Globus pallidus (tissue), 1 donor: ENCODE data around the gene FBXO28.
A peak's percentile ranks its signal among the peaks of the same experiment; 100 is the strongest.

Experiments used
- DNase-seq: peaks from one replicate; pipeline ENCODE4 v3.0.0-alpha.2; 2015; ENCODE audit warnings: low spot score

The FBXO28 gene

GRCh38 chr1:224095339-224095738 lies 18.6 kb upstream of the FBXO28 start:
- no peak for DNase-seq

DNA sequence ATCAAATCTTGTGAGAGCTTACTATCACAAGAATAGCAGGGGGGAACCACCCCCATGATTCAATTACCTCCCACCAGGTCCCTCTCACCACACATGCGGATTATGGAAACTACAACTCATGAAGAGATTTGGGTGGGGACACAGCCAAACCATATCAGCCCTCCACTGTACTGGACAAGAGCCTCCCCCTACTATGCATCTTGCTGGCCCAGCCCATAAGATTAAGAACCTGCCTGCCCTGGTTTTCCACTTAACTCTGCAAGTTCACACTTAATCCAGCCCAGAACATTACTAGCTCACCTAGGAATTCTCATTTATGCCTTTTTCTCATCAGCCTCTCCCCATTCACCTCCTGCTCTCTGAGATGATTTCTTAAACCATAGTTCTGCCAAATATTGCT lies 18.0 kb upstream of the FBXO28 start:
- DNase-seq: no peak

- DNase-seq: no peak
Observed at GRCh38 chr1:224096773-224097172, 17.1 kb upstream of the FBXO28 start.

- no peak for DNase-seq
Observed at GRCh38 chr1:224098007-224098406, 15.9 kb upstream of the FBXO28 start.

DNA sequence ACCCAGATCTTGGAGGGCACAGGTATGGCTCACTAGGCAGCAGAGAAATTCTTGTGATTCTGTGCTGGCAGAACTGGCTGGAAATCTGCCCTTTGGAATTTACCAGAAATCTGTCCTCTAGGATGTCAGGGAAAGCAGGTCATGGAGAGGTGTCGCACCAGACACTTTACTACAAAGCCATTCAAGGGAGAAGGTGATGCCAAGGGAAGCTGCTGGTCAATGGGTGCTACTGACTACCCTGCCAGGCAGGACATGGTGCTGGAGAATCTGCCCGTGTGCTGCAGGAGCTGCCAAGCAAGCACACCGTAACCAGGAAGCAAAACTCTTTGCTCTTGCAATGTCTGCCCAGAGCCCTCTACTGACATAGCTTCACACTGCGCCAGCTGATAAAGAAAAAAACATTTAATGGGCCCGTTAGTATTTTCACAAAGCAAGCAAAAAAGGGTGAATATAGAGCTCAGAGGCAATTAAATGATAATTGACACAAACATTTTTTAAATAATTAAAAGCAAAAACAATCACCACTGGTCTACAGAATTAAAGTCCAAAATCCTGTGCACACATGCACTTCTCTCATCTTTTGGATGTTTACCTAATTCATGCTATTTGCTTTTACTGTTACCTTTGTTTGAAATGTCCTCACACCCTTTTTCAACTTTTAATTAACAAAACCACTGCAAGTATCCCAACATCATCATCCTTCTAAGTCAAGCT lies 7.2 kb upstream of the FBXO28 start:
- DNase-seq: no peak

DNA sequence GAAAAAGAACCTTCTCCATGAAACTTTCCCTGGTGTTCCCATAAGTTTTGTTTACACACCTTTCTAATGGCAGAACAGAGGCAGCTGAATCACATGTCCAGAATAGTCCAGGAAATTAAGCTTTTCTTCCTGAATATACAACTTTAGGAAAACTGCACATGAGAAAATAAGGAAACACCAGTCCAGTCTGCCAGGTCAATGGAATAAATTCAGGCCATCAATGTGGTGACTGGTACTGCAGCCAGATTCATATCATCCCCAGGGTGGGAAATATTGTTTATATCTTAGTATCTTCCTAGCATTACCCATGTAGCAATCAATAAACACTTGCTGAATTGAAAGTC lies 6.7 kb upstream of the FBXO28 start:
- DNase-seq: no peak

GRCh38 chr1:224108991-224109390 lies 4.9 kb upstream of the FBXO28 start:
- no peak for DNase-seq

DNA sequence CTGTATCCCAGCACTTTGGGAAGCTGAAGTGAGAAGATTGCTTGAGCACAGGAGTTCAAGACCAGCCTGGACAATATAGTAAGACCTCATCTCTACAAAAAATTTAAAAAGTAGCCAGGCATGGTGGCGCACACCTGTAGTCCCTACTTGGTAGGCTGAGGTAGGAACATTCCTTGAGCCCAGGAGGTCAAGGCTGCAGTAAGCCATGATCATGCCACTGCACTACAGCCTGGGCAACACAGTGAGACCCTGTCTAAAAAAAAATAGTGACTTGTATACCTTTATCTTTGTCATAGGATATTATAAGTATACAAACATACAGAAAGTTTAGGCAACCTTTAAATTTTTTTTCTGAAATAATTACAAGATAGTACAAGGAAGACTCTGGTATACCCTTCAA lies 3.9 kb upstream of the FBXO28 start:
- DNase-seq: no peak

GRCh38 chr1:224113005-224113404 lies 906 bp upstream of the FBXO28 start:
- DNase-seq: no peak

- DNase-seq: no peak
Observed at GRCh38 chr1:224113545-224113917, 380 bp upstream of the FBXO28 start.

DNA sequence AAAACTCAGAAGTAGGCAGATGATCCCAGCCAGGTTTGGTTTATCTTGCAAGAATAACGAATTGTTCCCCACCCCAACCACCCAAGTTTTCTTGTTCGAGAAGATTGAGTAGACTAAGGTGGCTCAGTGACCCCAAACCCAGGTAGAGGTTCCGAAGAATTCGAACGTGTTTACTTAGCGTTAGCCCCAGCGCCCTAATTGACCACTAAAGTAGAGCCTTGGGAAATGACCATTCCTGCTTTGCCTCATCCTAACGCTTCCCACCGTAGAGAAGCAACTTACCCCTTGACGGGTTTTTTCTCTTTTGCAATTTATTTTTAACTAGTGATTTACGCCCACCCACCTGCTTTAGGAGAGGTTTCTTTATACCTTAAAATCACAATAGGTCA lies 870 bp downstream of the FBXO28 start:
- peak; percentile 19 for DNase-seq

- peak; percentile 60 for DNase-seq
Observed at GRCh38 chr1:224116131-224116530, 2.2 kb downstream of the FBXO28 start.

- DNase-seq: no peak
Observed at GRCh38 chr1:224118688-224119087, 4.8 kb downstream of the FBXO28 start.

DNA sequence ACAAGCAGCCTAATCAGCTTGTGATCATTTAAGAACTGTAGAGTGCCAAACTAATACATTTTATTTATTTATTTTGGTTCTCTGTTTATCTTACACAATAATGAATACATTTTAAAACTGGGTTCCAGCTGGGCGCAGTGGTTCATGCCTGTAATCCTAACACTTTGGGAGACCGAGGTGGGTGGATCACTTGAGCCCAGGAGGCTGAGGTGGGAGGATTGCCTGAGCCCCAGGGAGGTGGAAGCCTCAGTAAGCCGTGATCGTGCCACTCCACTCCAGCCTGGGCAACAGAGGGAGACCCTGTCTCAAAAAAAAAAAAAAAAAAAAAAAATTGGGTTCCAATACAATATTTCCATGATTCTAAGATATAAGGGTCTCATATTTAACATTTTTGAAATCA lies 9.2 kb downstream of the FBXO28 start:
- no peak for DNase-seq

DNA sequence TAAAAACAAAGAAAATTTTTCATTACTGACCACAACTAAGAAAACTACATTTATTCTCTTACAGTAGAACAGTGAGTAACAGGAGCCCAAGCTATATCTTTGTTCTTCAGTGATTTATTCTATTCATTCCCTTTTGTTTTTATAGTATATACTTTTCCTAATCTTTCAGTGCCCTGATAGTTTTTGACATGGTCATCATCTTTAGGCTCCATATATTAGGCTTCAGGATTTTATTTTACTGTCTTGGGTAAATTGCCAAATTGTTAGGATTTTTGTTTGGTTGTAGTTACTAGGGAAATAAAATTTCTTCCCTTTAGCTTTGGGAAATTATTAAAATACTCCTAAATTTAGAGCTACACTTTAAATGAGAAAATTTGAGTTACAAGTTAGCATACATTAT lies 10.3 kb downstream of the FBXO28 start:
- no peak for DNase-seq

- no peak for DNase-seq
Observed at GRCh38 chr1:224127925-224128819, 14.3 kb downstream of the FBXO28 start.

- DNase-seq: no peak
Observed at GRCh38 chr1:224131253-224131652, 17.3 kb downstream of the FBXO28 start.

GRCh38 chr1:224132901-224133300 lies 19.0 kb downstream of the FBXO28 start:
- DNase-seq: no peak

DNA sequence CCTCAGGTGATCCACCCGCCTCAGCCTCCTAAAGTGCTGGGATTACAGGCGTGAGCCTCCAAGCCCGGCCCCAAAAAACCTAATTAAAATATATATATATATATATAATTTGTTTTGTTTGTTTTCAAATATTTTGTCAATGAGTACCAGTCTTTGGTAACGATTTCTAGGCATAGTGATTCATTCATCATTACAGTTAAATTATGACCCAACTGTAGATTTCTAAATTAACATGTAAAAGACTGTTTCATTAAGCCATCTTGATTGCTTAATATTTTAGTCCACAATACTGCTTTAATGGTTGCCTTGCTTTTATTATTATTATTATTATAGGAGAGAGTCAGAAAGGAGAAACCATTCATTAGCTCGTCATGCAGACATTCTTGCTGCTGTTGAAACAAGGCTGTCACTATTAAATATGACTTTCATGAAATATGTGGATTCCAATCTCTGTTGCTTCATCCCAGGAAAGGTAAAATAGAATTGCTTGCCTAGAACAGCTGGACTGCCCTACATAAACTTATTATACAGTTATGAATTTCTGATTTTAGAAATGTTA lies 19.9 kb downstream of the FBXO28 start:
- no peak for DNase-seq

GRCh38 chr1:224137518-224137917 lies 23.6 kb downstream of the FBXO28 start:
- no peak for DNase-seq

DNA sequence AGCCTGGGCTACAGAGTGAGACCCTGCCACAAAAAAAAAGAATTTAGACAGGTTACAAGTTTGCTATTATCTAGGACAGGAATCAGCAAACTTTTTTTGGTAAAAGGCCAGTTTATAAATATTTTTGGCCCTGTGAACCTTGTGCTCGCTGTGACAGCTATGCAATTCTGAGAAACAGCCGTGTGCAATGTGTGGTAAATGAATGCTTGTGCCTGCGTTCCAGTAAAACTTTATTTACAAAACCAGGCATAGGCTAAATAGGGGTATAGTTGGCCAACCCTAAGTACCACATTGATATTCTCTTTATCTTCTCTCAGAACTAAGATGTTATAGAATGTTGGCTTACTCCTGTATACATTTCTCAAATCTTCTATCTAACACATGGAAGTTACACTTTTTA lies 24.3 kb downstream of the FBXO28 start:
- DNase-seq: no peak

DNA sequence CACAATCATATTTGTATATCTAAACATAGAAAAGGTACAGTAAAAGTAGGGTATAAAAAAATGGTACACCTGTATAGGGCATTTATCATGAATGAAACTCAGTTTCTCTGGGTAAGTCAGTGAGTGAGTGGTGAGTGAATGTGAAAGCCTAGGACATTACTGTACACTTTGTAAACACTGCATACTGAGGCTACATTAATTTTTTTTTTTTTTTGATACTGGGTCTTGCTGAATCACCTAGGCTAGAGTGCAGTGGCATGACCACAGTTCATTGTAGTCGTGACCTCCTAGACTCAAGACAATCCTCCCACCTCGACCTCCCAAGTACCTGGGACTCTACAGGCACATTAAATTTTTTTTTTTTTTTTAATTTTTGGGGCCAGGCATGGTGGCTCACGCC lies 27.8 kb downstream of the FBXO28 start:
- DNase-seq: no peak

- no peak for DNase-seq
Observed at GRCh38 chr1:224149709-224150108, 35.8 kb downstream of the FBXO28 start.
